A549 treated with ZK216348 at 1 μM for 4 hours (cell line): ENCODE data around the gene TM9SF1. TPM values are rescaled to one million over a fixed set of nuclear protein-coding genes. Genes with fewer than 3 reads are reported as not detected.

Experiments
- total RNA-seq: library from RNA; stranded (reverse); fragments of 200-300 nt; extraction: Qiagen RNA extraction; gene quantifications from 5 replicates; pipeline ENCODE4 v1.2.3, GENCODE V29; 2022; ENCODE audit warnings: low read depth

TM9SF1 gene, protein sequence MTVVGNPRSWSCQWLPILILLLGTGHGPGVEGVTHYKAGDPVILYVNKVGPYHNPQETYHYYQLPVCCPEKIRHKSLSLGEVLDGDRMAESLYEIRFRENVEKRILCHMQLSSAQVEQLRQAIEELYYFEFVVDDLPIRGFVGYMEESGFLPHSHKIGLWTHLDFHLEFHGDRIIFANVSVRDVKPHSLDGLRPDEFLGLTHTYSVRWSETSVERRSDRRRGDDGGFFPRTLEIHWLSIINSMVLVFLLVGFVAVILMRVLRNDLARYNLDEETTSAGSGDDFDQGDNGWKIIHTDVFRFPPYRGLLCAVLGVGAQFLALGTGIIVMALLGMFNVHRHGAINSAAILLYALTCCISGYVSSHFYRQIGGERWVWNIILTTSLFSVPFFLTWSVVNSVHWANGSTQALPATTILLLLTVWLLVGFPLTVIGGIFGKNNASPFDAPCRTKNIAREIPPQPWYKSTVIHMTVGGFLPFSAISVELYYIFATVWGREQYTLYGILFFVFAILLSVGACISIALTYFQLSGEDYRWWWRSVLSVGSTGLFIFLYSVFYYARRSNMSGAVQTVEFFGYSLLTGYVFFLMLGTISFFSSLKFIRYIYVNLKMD
- total RNA-seq: 48.0 to 74.0 TPM (median 66.9 TPM) in 5 replicates

DNA sequence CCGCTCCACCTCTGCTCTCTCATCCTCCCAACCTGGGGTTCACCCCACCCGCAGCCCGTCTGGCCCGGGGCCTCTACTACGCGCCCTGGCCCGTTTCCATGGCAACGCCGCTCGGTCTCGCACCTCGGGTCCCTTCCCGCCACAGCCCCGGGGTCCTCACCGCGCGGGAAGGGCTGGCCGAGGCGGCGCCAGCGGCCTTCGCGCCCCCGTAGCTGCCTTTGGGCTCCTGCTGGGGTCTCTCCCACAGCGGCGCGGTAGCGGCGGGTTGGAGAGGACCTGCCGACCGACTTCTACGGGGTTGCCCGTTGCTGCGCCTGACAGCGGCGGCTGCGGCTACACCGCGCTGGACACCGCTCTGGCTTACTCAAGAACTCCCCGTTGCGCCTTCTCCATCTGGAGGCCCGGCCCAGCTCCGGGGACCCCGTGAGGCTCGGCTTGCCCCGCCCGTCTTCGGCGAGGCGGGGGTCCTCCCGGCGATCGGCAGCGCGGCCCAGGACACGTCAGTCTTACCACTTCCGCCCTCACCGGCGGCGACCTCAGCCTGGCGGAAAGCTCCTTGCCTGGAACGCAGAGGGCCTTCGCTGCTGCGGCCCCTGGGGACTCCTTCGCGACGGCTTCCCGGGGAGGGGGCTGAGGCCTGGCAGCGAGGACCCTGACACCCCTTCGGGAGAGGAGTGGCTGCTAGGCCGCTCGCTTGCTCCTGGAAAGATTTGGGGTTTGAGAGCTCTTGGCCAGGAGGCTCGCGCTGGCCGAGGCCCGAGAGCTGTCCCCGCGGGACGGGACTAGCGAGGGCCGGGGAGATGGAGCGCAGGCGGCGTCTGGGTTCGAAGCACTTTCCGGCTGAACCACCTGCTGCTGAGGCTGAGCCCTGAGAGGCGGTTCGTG lies at the start of gene TM9SF1:
TSS of gene TM9SF1 (minus strand) at position 256 of the 885 bp plus-strand sequence. CDS start 422 bp downstream, outside the sequence.

DNA sequence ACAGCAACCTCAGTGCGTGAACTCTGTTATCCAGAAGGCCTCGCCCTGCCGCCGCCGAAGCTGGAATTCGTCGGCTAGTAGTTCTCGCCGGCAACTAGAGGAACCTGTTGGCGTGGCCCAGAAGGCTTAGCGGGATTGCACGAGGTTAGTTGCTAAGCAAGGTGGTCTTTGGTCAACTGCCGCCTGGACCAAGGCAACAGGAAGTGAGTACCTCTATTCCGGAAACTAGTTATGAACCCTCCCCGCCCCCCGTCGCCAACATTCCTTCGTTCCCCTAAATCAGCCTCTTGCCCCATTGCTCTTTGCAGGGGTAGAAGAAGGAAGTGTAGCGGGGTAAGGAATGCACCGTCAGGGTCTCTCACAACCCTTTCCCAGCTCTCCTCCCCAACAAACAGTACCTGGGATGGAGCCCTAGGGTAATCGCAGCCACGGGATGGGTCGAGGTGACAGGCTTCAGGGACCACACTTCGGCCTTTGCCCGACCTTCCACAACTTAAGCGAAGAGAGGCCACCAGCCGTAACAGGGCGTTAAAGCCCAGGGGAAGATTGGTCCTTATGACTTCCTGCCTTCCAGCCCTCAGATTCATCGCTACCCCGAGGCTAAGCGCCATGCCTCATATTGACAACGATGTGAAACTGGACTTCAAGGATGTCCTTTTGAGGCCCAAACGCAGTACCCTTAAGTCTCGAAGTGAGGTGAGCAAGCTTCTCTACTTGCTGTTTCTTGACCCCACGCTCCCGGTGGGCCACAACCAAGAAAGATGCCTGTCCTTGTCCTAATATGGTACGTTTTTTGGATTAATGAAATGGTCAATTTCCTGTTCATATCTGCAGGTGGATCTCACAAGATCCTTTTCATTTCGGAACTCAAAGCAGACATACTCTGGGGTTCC lies 37.6 kb upstream of the TM9SF1 start, which contains the start of gene GMPR2:
TSS of gene GMPR2 (plus strand) at position 285 of the 893 bp plus-strand sequence. CDS start at position 610, 325 bp downstream.

DNA sequence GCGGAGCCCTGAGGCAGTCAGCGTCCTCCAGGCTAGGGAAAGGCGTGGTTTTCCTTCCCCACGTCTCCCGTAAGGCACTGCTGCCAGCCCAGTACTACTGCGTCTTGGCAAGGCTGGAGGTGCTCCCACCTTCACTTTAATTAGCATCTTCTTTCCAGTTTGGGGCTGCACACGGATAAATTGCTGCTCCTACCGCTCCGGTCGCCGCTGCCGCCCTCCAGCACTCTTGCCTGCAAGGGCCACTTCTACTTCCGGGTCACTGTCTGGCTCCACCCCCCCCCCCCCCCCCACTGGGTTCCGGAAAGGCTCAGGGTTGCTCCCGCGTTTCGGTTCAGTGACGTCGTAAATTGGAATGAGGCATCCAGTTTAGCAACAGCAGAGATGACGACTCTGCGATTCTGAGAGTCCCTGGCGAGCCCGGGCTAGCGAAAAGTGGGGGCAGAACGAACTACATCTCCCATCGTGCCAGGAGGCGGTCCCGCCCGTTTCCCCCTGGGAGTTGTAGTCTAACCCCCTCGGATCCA lies 36.9 kb upstream of the TM9SF1 start, which contains the start of gene NEDD8:
TSS of gene NEDD8 (minus strand) at position 247 of the 524 bp plus-strand sequence. CDS start at position 147, 100 bp downstream.

DNA sequence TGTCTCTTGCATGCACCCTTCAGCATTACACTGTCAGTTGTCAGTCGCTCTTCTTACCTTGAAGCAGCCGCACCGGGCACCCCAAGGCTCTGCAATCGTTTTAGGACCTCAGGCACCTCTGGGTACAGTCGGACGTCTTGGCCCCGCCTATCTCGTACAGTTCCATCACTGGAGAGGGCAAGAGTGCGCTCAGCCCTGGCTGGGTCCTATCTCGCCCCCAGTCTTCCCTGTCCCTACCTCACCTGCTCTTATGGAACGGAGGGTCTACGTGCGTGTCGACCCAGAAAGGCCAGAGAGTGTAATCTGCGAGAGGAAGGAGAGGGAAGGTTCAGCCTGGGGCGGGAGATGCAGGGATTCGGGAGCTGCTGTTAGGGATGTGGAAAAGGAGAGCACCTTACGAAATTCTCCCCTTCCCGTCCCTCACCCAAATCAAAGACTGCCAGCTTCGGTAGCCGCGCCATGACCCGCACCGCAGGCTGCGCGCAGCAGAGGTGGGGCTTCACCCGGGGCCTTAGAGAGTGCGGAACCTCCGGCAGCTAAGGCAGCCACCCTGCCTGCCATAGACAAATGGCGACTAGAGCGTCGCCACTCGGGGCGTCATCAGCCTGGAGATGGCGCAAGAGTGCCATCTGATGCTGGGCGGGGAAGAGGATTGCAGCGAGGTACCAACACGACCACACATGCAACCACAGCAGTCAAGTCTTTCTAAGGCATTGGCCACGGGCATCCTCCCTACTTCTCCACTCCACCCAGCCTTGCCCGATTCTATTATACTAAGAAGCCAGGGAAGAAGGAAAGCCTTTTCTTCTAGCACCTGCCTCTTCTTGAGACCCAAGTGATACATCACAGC lies 20.5 kb upstream of the TM9SF1 start, which contains the start of gene MDP1:
TSS of gene MDP1 (minus strand) at position 572 of the 850 bp plus-strand sequence. CDS start at position 461, 111 bp downstream.

GRCh38 chr14:24212924-24213865 lies 18.0 kb upstream of the TM9SF1 start, which contains the start of gene CHMP4A:
CHMP4A (minus strand) TSS chr14:24213488; CDS start chr14:24213439, 49 bp downstream.

GRCh38 chr14:24188251-24189058 lies 6.8 kb downstream of the TM9SF1 start, which contains the start of gene IPO4:
IPO4 (minus strand) TSS chr14:24188816; CDS start chr14:24188787, 29 bp downstream.

GRCh38 chr14:24171422-24172260 lies 23.6 kb downstream of the TM9SF1 start, which contains the start of gene REC8:
REC8 (plus strand) TSS chr14:24172080; CDS start chr14:24172553, 473 bp downstream.

GRCh38 chr14:24160850-24161804 lies 34.1 kb downstream of the TM9SF1 start, which contains the start of gene IRF9:
IRF9 (plus strand) TSS chr14:24161265; CDS start chr14:24162145, 880 bp downstream.

DNA sequence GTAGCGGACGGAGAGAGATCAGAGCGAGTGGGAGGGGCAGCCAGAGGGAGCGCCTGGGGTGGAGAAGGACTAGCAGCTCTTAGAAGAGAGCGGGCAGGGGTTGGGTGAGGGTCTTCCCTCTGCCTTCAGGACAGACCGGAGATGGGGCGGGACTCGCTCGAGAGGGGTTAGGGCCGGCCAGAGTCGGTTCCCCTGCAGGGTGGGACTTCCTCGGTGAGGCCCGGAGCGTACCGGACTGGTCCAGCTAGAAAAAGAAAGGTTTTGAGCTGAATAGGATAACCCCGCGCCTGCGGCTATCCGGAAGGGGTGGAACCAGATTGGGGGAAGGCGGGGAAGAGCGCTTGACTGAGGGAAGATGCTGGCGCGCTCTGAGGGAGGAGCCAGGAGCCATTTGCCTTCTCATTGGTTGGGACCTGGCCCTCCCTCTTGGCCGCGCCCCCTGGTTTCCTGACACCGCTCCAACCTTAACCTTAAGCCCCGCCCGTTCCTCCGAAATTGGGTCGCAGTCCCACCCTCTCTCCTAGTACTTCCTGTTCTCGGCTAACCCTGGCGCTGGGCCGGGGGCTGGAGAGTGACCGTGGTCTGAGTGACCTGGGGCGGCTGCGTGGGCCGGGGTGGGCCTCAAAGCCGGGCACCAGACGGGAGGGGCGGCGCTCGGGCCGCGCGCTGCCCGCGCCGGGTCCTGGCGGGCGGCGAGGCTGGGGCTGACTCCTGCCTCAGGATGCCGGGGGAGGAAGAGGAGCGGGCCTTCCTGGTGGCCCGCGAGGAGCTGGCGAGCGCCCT lies 48.1 kb downstream of the TM9SF1 start, which contains the start of gene RNF31:
TSS of gene RNF31 (plus strand) at position 521 of the 783 bp plus-strand sequence. CDS start at position 722, 201 bp downstream.

DNA sequence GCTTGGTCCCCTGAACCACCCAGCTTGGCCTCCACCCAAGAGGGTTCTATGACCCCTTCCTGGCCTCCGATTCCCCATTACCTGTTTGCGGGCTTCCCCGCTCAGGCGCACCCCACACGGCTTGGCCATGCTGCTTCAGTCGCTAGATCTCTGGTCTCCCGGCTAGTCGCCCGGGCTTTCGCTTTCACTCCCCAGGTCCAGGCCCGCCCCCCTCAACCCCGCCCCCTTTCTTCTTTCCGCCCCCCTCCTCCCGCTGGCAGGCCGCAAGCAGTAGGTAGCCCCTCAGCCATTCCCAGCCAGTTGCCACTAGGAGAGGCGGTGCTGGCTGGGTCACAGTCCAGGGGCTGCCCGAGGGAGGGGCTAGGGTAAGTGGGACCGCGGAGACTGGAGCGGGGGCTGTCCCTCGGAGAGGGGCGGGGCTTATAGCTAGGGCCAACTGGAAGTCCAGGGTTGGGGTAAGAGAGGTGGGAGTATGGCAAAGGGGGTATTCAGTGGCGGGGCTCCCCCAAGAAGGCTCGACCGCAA lies 48.7 kb downstream of the TM9SF1 start, which contains the start of gene PSME2:
TSS of gene PSME2 (minus strand) at position 158 of the 525 bp plus-strand sequence. CDS start at position 129, 29 bp downstream.

GRCh38 chr14:24141097-24141880 lies 54.0 kb downstream of the TM9SF1 start, which contains the start of gene EMC9:
EMC9 (minus strand) TSS chr14:24141591; CDS start chr14:24141304, 287 bp downstream.

